Activated naive CD4-positive, alpha-beta T cell treated with anti-CD3 and anti-CD28 coated beads, Interleukin-2, amount 10 ng/mL, durations not matched to agents 7 days and 5 days (primary cell): ENCODE measurements around the gene EPC2.

ENCODE experiments used
- CTCF ChIA-PET: fragments of 350-600 bp; sonication (Branson Sonifier 250); formaldehyde crosslinking; loops from one replicate; lab custom pipeline; 2021; ENCODE audit warnings: antibody characterized with exemption; lab: Charles Lee
- DNase-seq: peaks from one replicate; pipeline ENCODE4 v3.0.0-alpha.2; 2020
- H3K27ac Mint-ChIP-seq: one replicate; pipeline ENCODE4 v1.8.0; 2021; ENCODE audit warnings: mild to moderate bottlenecking, moderate library complexity, mixed read lengths
- H3K27me3 Mint-ChIP-seq: one replicate; pipeline ENCODE4 v1.8.0; 2021; ENCODE audit warnings: mild to moderate bottlenecking, mixed read lengths
- H3K36me3 Mint-ChIP-seq: one replicate; pipeline ENCODE4 v1.8.0; 2021; ENCODE audit warnings: mixed read lengths
- H3K4me1 Mint-ChIP-seq: one replicate; pipeline ENCODE4 v1.8.0; 2021; ENCODE audit warnings: mixed read lengths
- H3K4me3 Mint-ChIP-seq: one replicate; pipeline ENCODE4 v1.8.0; 2021; ENCODE audit warnings: mild to moderate bottlenecking, moderate library complexity, mixed read lengths
- H3K9me3 Mint-ChIP-seq: one replicate; pipeline ENCODE4 v1.8.0; 2021; ENCODE audit warnings: mixed read lengths

EPC2 gene

GRCh38 chr2:148832637-148833036 lies 188.1 kb downstream of the EPC2 start:
- H3K9me3 Mint-ChIP-seq = no peaks in the 10 kb centered on the region
- H3K4me1 Mint-ChIP-seq = no peaks in the 10 kb centered on the region
- peaks cover 5% of the 10 kb centered on the region for H3K27me3 Mint-ChIP-seq
- no peak overlapping the region for H3K27ac Mint-ChIP-seq
- DNase-seq = no peak
- H3K4me3 Mint-ChIP-seq = no peak overlapping the region
- no peaks in the 10 kb centered on the region for H3K36me3 Mint-ChIP-seq
- CTCF ChIA-PET = no interaction called here
